Measurements from ENCODE around the gene GALNT14.

The GALNT14 gene

DNA sequence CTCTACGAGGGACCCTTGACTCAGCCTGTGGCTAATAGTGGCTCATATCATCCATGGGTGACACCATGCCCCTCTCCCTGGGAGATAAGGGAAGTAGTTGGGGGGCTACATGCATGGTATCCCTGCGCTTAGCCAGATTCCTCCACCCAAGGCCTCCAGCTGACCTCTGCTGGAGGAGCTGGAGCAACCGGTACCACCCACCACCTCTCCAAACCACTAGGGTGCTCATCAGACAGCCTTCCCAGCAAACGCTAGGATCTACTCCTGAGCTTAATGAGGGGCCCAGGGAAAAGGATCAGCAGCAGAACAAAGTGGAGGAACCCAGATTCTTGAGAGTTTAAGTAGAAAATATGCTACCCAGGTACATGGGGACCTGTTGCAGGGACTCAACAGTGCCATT, 255.1 kb downstream of the GALNT14 start:
- Histone ChIP-seq H3K27me3 (no peaks in the 10 kb centered on the region), H4K20me1 (no peaks in the 10 kb centered on the region), H3K9ac (no peak overlapping the region), H3K9me3 (no peaks in the 10 kb centered on the region; the same call in 1 of the 2 replicates), H3K4me3 (no peak overlapping the region), H3K4me2 (no peak overlapping the region), H3K27ac (no peak overlapping the region), H3K4me1 (peaks cover 18% of the 10 kb centered on the region), H3K36me3 (no peaks in the 10 kb centered on the region)
- no peak for TF ChIP-seq Cebpa-rat (IDR thresholded peaks at IDR 0.05)

DNA sequence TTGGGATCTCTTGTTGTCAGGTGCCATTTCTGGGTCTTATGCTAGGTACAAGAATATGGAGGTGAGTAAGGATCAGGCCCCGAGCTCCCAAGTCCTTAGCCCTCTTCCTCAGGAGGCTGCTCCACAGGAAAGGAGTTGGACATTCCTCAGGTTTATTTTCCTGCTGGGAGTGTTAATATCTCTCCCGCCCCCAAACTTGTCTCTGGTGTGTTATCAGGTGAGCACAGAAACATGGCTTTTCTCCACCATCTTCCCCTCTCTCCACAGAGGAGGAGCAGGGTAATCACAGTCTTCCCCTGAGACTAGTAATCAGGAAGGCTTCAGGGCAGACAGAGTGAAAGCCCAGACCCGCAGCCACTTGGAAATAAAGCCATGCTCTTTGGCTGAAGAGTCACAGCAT, 257.7 kb downstream of the GALNT14 start:
- no peak for TF ChIP-seq Cebpa-rat (IDR thresholded peaks at IDR 0.05)
- no peaks in the 10 kb centered on the region for H3K27me3 ChIP-seq
- no peak overlapping the region for H3K27ac ChIP-seq
- H3K9me3 ChIP-seq: no peaks in the 10 kb centered on the region; the same call in 1 of the 2 replicates
- no peaks in the 10 kb centered on the region for H4K20me1 ChIP-seq
- no peaks in the 10 kb centered on the region for H3K36me3 ChIP-seq
- peaks cover 17% of the 10 kb centered on the region for H3K4me1 ChIP-seq
- no peak overlapping the region for H3K4me2 ChIP-seq
- H3K9ac ChIP-seq: no peak overlapping the region
- H3K4me3 ChIP-seq: no peak overlapping the region

DNA sequence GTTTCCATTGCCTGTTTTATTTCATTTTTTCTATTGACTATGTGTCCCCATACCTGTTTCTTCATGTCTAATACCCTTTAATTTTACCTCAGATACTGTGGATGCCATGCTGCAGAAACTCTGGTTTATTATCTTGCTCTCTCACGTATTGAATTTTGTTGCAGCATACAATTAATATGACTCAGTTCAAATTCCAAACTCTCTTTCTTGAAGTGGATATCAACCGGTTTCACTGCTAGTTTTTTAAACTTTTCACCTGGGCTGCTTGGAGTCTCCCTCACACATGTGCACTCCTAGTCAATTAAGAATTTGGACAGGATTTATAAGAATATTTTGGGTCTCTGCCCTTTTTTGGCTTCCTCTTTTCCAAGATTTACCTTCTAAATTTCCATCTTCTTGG, 260.4 kb downstream of the GALNT14 start:
- H3K4me3 ChIP-seq: no peak overlapping the region
- H3K4me1 ChIP-seq: peaks cover 13% of the 10 kb centered on the region
- H3K9me3 ChIP-seq: peaks cover 16% of the 10 kb centered on the region
- H4K20me1 ChIP-seq: no peaks in the 10 kb centered on the region
- no peaks in the 10 kb centered on the region for H3K27me3 ChIP-seq
- TF ChIP-seq Cebpa-rat (IDR thresholded peaks at IDR 0.05): no peak
- no peak overlapping the region for H3K27ac ChIP-seq
- no peak overlapping the region for H3K4me2 ChIP-seq
- H3K36me3 ChIP-seq: no peaks in the 10 kb centered on the region
- no peak overlapping the region for H3K9ac ChIP-seq

DNA sequence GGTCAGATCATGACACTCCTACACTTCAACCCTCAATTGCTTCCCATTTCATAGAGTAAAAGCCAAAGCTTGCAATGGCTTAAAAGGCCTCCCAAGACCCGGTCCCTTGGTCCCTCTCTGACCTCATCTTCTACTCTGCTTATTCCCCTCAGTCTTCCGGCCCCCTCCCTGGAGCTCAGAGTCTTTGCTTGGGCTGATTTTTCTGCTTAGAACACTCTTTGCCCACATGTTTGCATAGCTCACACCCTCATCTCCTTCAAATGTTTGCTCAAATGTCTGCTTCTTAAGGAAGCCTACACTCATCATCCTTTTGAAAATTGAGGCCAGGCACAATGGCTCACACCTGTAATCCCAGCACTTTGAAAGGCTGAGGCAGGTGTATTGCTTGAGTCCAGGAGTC, 265.4 kb downstream of the GALNT14 start:
- no peaks in the 10 kb centered on the region for H3K27me3 ChIP-seq
- peaks cover 39% of the 10 kb centered on the region for H3K4me1 ChIP-seq
- H3K4me3 ChIP-seq: no peak overlapping the region
- no peak overlapping the region for H3K9ac ChIP-seq
- H4K20me1 ChIP-seq: no peaks in the 10 kb centered on the region
- no peak for TF ChIP-seq Cebpa-rat (IDR thresholded peaks at IDR 0.05)
- no peaks in the 10 kb centered on the region for H3K36me3 ChIP-seq
- no peak overlapping the region for H3K27ac ChIP-seq
- peak overlapping the region; percentile 80 for H3K4me2 ChIP-seq
- H3K9me3 ChIP-seq: peaks cover 34% of the 10 kb centered on the region

DNA sequence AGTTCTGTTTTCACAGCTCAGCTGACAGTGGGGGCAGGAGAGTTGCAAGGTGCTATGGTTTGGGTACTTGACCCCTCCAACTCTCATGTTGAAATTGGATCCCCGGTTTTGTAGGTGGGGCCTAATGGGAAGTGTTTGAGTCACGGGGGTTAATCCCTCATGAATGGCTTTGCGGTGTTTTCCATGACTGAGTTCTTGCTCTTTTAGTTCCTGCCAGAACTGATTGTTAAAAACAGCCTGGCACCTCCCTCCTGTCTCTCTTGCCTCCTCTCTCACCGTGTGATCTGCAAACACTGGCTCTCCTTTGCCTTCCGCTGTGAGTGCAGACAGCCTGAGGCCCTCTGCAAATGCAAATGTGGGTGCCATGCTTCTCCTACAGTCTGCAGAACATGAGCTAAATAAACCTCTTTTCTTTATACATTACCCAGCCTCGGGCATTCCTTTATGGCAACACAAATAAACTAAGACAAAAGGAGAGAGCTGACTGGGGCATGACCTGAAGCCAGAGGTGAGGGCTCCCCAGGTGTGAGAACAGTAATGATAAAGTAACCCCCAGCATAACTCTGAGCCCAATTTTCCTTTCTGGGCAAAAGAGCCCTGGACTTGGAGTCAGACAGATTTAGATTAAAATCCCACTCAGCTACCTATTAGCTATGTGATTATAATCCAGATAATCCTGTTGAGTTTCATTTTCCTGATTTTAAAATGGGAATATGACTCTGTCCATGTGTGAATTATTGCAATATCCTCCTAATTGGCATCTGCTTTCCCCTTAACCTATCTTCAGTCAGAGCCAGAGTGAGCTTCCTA, 266.1 kb downstream of the GALNT14 start:
- peak overlapping the region; percentile 80 for H3K4me2 ChIP-seq
- H3K36me3 ChIP-seq: no peaks in the 10 kb centered on the region
- no peak overlapping the region for H3K9ac ChIP-seq
- peaks cover 34% of the 10 kb centered on the region for H3K9me3 ChIP-seq
- no peak overlapping the region; the same call in 1 of the 2 replicates for H3K4me3 ChIP-seq
- no peaks in the 10 kb centered on the region for H3K27me3 ChIP-seq
- TF ChIP-seq Cebpa-rat (IDR thresholded peaks at IDR 0.05): no peak
- H3K4me1 ChIP-seq: peaks cover 45% of the 10 kb centered on the region
- H4K20me1 ChIP-seq: no peaks in the 10 kb centered on the region
- peak overlapping the region; percentile 29; the same call in 1 of the 2 replicates for H3K27ac ChIP-seq

DNA sequence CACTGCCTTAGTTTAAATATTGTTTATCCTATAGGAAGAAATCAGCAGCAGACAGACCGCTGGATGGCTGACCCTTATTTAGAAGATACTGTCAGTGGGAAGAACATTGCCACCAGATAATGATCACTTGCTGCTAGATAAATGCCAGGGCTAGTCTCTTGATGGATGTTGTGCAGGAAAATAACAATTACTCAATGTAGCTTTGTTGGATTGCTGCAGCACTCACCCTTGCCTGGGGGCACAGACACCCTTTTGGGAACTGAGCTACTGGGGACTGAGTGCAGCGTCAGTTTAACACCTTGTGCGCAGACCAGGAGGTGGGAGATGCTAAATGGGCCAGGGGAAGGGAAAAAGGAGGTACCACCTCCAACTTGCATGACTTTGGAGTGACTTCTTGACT, 266.8 kb downstream of the GALNT14 start:
- peak overlapping the region; percentile 80 for H3K4me2 ChIP-seq
- no peak overlapping the region for H3K27ac ChIP-seq
- H3K36me3 ChIP-seq: no peaks in the 10 kb centered on the region
- peaks cover 34% of the 10 kb centered on the region for H3K9me3 ChIP-seq
- H3K9ac ChIP-seq: no peak overlapping the region
- H3K27me3 ChIP-seq: no peaks in the 10 kb centered on the region
- no peaks in the 10 kb centered on the region for H4K20me1 ChIP-seq
- H3K4me1 ChIP-seq: peaks cover 52% of the 10 kb centered on the region
- H3K4me3 ChIP-seq: no peak overlapping the region
- no peak for TF ChIP-seq Cebpa-rat (IDR thresholded peaks at IDR 0.05)

DNA sequence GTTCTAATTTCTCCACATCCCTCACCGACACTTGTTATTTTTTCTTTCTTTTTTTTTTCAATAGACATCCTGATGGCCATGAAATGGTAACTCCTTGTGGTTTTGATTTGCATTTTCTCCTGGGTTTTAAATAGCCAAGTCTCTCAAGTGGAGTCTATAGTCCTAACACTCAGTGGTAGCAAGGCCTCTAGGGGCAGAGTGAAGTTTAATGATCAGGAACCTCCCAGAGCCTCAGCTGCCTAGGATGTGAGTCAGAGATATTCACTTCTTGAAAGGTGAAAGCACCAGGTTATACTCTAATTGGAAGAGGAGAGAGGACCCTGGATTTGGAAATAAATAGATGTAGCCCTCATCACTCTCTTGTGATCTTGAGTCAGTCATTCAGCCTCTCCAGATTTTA, 268.3 kb downstream of the GALNT14 start:
- H3K4me2 ChIP-seq: 0 out of 2 replicates have a peak overlapping the region, but pooled peaks have one; percentile 19
- no peak for TF ChIP-seq Cebpa-rat (IDR thresholded peaks at IDR 0.05)
- no peaks in the 10 kb centered on the region for H3K27me3 ChIP-seq
- H4K20me1 ChIP-seq: no peaks in the 10 kb centered on the region
- peaks cover 30% of the 10 kb centered on the region for H3K9me3 ChIP-seq
- no peaks in the 10 kb centered on the region for H3K36me3 ChIP-seq
- H3K4me3 ChIP-seq: no peak overlapping the region
- peaks cover 67% of the 10 kb centered on the region for H3K4me1 ChIP-seq
- H3K27ac ChIP-seq: no peak overlapping the region
- no peak overlapping the region for H3K9ac ChIP-seq

DNA sequence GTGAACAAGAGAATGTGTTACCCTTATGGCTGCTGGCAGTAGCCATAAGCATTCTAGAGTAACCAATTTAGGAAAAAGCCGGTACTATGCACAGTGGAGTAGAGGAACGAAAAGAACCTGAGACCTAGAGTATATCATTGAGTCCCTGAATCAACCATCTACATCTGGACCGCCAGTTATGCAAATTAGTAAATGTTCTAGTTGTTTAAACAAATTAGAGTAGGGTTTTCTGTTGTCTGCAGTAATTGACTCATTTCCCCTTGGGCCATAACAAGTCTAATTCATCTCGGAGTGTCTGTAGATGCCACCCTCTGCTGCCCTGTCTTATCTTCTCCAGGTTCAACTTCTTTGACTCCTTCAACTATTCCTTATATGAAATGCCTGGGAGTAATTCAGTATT, 270.9 kb downstream of the GALNT14 start:
- Histone ChIP-seq H4K20me1 (no peaks in the 10 kb centered on the region), H3K9me3 (peaks cover 18% of the 10 kb centered on the region), H3K4me2 (peak overlapping the region; percentile 93), H3K4me1 (peaks cover 82% of the 10 kb centered on the region), H3K27me3 (no peaks in the 10 kb centered on the region), H3K36me3 (no peaks in the 10 kb centered on the region), H3K4me3 (no peak overlapping the region), H3K27ac (no peak overlapping the region), H3K9ac (no peak overlapping the region)
- no peak for TF ChIP-seq Cebpa-rat (IDR thresholded peaks at IDR 0.05)

DNA sequence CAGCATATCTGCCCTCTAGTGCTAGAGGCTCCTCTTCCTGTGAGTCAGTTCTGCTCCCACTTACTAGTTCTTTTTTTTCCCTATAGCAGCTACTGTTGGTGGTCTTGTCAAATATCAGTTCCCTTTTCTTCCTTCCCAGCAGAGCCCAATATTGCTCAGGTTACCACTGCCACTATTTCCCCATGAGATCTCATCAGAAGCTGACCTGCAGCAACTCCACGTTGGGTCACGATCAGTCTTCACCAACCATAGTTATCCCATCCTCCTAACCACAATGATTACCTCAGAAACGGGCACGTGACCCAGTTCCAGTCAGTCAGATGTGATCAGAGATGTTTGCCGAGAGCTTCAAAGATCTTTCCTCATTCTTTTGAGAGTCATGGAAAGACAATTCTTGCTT, 271.3 kb downstream of the GALNT14 start:
- H3K27me3 ChIP-seq: no peaks in the 10 kb centered on the region
- no peaks in the 10 kb centered on the region for H4K20me1 ChIP-seq
- H3K9me3 ChIP-seq: peaks cover 18% of the 10 kb centered on the region
- no peaks in the 10 kb centered on the region for H3K36me3 ChIP-seq
- TF ChIP-seq Cebpa-rat (IDR thresholded peaks at IDR 0.05): no peak
- no peak overlapping the region for H3K9ac ChIP-seq
- no peak overlapping the region for H3K4me3 ChIP-seq
- H3K4me1 ChIP-seq: peaks cover 81% of the 10 kb centered on the region
- H3K27ac ChIP-seq: no peak overlapping the region
- H3K4me2 ChIP-seq: peak overlapping the region; percentile 93

DNA sequence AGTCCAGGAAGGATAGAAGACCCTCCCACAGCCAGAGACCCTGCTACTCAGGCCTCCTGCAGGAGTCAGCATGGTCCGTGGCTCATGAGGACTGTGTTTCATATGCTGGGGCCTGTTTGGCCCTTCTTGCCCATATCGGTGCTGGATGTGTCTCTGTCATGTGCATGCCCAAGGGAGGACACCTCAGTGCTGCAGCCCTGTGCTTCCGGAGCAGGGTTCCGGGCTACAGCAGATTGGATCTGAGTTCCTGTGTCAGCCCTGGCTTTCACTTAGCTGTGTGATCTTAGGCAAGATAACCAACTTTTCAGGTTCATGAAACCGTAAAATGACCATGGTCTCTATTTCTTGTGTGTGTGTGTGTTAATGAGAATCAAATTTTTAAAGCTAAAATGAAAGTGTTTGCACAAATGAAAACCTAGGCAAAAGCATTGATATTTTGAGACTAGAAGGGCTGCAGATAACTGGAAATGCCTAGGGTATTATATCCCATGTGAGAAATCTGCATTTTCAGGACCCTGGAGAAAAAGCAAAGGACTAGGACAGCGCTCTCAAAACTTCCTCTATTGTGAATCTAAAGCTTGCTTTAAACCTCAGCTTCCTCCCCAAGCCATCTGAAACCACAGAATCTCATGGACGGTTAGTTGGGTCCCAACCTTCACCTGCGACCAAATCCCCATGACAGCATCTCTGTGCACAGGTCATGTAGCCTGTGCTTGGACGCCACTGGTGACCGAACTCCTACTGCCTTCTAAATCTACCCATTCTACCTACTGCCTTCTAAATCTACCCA, 272.2 kb downstream of the GALNT14 start:
- no peaks in the 10 kb centered on the region for H3K36me3 ChIP-seq
- peak overlapping the region; percentile 79 for H3K27ac ChIP-seq
- no peaks in the 10 kb centered on the region for H3K27me3 ChIP-seq
- peak overlapping the region; percentile 93 for H3K4me2 ChIP-seq
- H3K9ac ChIP-seq: peak overlapping the region; percentile 43; the same call in 1 of the 2 replicates
- H3K4me3 ChIP-seq: peak overlapping the region; percentile 36; the same call in 1 of the 2 replicates
- peaks cover 74% of the 10 kb centered on the region for H3K4me1 ChIP-seq
- TF ChIP-seq Cebpa-rat (IDR thresholded peaks at IDR 0.05): no peak
- H3K9me3 ChIP-seq: peaks cover 18% of the 10 kb centered on the region
- no peaks in the 10 kb centered on the region for H4K20me1 ChIP-seq

Measured in BLaER1 (cell line).